Measurements from ENCODE around the gene OR2T10.

- TF ChIP-seq POLR2A (IDR thresholded peaks at IDR 0.05) (no peak), CTCF (IDR thresholded peaks at IDR 0.05) (no peak)
These were observed 4.8 kb downstream of the OR2T10 start for GRCh38 chr1:248592655-248593054.

Measured in Peyer's patch (tissue), 4 donors.